Mononuclear cell (primary cell): ENCODE data around the gene NIPAL1. TPM values are rescaled to one million over a fixed set of nuclear protein-coding genes. Genes with fewer than 3 reads are reported as not detected.

ENCODE experiments used
- H3K27me3 ChIP-seq: 2 replicates; pipeline ENCODE4 v1.6.0; 2011; ENCODE audit warnings: low read length, control low read depth; ENCODE audit not compliant: insufficient read depth
- H3K4me1 ChIP-seq: 2 replicates; pipeline ENCODE4 v1.5.1; 2011; ENCODE audit warnings: mild to moderate bottlenecking, low read length, control low read depth; ENCODE audit not compliant: insufficient read depth
- H3K4me3 ChIP-seq: 2 replicates; pipeline ENCODE4 v1.5.1; 2011; ENCODE audit warnings: mild to moderate bottlenecking, low read length, moderate library complexity
- H3K9me3 ChIP-seq: 2 replicates; pipeline ENCODE4 v1.5.1; 2011; ENCODE audit warnings: low read depth, mild to moderate bottlenecking, control low read depth, low read length
- total RNA-seq: library from RNA; depleted of rRNA; stranded (reverse); fragments of >200 nt; gene quantifications from one replicate; pipeline ENCODE4 v1.2.3, GENCODE V29; 2012

The NIPAL1 gene
- total RNA-seq, 1 donor: under 0.01 TPM

- H3K4me1 ChIP-seq: no peaks in the 10 kb centered on the region
- H3K4me3 ChIP-seq: no peak overlapping the region
- no peaks in the 10 kb centered on the region for H3K27me3 ChIP-seq
- H3K9me3 ChIP-seq: no peaks in the 10 kb centered on the region
Measured at GRCh38 chr4:48065587-48066052, 49.0 kb downstream of the NIPAL1 start.

- Histone ChIP-seq H3K4me3 (no peak overlapping the region), H3K27me3 (no peaks in the 10 kb centered on the region)
Measured at GRCh38 chr4:48067536-48067935, 51.0 kb downstream of the NIPAL1 start.

GRCh38 chr4:48068182-48068581 is 51.6 kb downstream of the NIPAL1 start:
- Histone ChIP-seq H3K4me3 (no peak overlapping the region), H3K4me1 (no peaks in the 10 kb centered on the region)

More at GRCh38 chr4:48067536-48067935, 51.0 kb downstream of the NIPAL1 start:
- Histone ChIP-seq H3K9me3 (no peaks in the 10 kb centered on the region), H3K4me1 (no peaks in the 10 kb centered on the region)

GRCh38 chr4:48069026-48069425 is 52.5 kb downstream of the NIPAL1 start:
- H3K27me3 ChIP-seq: no peaks in the 10 kb centered on the region
- no peaks in the 10 kb centered on the region for H3K4me1 ChIP-seq
- no peaks in the 10 kb centered on the region for H3K9me3 ChIP-seq
- H3K4me3 ChIP-seq: no peak overlapping the region

More at GRCh38 chr4:48068182-48068581, 51.6 kb downstream of the NIPAL1 start:
- H3K9me3 ChIP-seq: no peaks in the 10 kb centered on the region
- H3K27me3 ChIP-seq: no peaks in the 10 kb centered on the region

GRCh38 chr4:48071191-48071590 is 54.6 kb downstream of the NIPAL1 start:
- Histone ChIP-seq H3K4me1 (no peaks in the 10 kb centered on the region), H3K9me3 (no peaks in the 10 kb centered on the region), H3K4me3 (no peak overlapping the region), H3K27me3 (no peaks in the 10 kb centered on the region)

GRCh38 chr4:48073567-48074103 is 57.1 kb downstream of the NIPAL1 start:
- no peaks in the 10 kb centered on the region for H3K4me1 ChIP-seq
- no peaks in the 10 kb centered on the region for H3K9me3 ChIP-seq
- no peak overlapping the region for H3K4me3 ChIP-seq
- no peaks in the 10 kb centered on the region for H3K27me3 ChIP-seq

- Histone ChIP-seq H3K27me3 (no peaks in the 10 kb centered on the region), H3K4me3 (no peak overlapping the region), H3K4me1 (no peaks in the 10 kb centered on the region)
Measured at GRCh38 chr4:48074657-48075056, 58.1 kb downstream of the NIPAL1 start.

GRCh38 chr4:48078425-48078824 is 61.9 kb downstream of the NIPAL1 start:
- H3K4me1 ChIP-seq: no peaks in the 10 kb centered on the region
- H3K4me3 ChIP-seq: no peak overlapping the region
- H3K9me3 ChIP-seq: no peaks in the 10 kb centered on the region
- no peaks in the 10 kb centered on the region for H3K27me3 ChIP-seq

More at GRCh38 chr4:48074657-48075056, 58.1 kb downstream of the NIPAL1 start:
- no peaks in the 10 kb centered on the region for H3K9me3 ChIP-seq

- H3K4me1 ChIP-seq: no peaks in the 10 kb centered on the region
- no peaks in the 10 kb centered on the region for H3K9me3 ChIP-seq
Measured at GRCh38 chr4:48078862-48079655, 62.5 kb downstream of the NIPAL1 start.

GRCh38 chr4:48079972-48080391 is 63.4 kb downstream of the NIPAL1 start:
- Histone ChIP-seq H3K9me3 (no peaks in the 10 kb centered on the region), H3K4me1 (no peaks in the 10 kb centered on the region), H3K4me3 (no peak overlapping the region), H3K27me3 (no peaks in the 10 kb centered on the region)

More at GRCh38 chr4:48078862-48079655, 62.5 kb downstream of the NIPAL1 start:
- Histone ChIP-seq H3K4me3 (no peak overlapping the region), H3K27me3 (no peaks in the 10 kb centered on the region)

GRCh38 chr4:48081196-48081595 is 64.6 kb downstream of the NIPAL1 start:
- Histone ChIP-seq H3K4me3 (no peak overlapping the region), H3K27me3 (no peaks in the 10 kb centered on the region)

GRCh38 chr4:48082956-48083355 is 66.4 kb downstream of the NIPAL1 start:
- H3K4me1 ChIP-seq: no peaks in the 10 kb centered on the region

More at GRCh38 chr4:48081196-48081595, 64.6 kb downstream of the NIPAL1 start:
- no peaks in the 10 kb centered on the region for H3K9me3 ChIP-seq
- H3K4me1 ChIP-seq: no peaks in the 10 kb centered on the region

GRCh38 chr4:48085821-48086589 is 69.4 kb downstream of the NIPAL1 start:
- no peaks in the 10 kb centered on the region for H3K9me3 ChIP-seq
- H3K4me1 ChIP-seq: no peaks in the 10 kb centered on the region
- H3K27me3 ChIP-seq: no peaks in the 10 kb centered on the region
- no peak overlapping the region for H3K4me3 ChIP-seq

More at GRCh38 chr4:48082956-48083355, 66.4 kb downstream of the NIPAL1 start:
- Histone ChIP-seq H3K27me3 (no peaks in the 10 kb centered on the region), H3K4me3 (no peak overlapping the region), H3K9me3 (no peaks in the 10 kb centered on the region)
